Measurements from ENCODE around the gene DHCR24. TPM values are rescaled to one million over a fixed set of nuclear protein-coding genes. Genes with fewer than 3 reads are reported as not detected.

DHCR24 gene
- total and polyA plus RNA-seq, 2 experiments from 2014 or later: 124 to 453 TPM

DNA sequence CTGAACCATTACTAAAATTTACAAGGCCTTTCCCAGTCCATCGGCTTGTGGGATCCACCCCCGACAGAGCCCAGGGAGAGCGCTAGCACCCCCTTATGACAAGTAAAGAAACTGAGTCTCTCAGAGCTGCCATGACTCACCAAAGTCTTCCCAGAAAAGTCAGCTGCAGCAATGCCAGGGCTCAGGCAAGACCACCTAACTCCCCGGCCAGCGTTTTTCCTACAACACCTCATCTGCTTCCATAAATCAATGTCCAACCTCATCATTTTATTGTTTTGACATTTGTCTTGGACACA is 15.0 kb downstream of the DHCR24 start:
- Mint-ChIP-seq H3K27ac (peak overlapping the region; percentile 77), H3K36me3 (ENCODE audit: low read depth) (peaks cover 82% of the 10 kb centered on the region), H3K9me3 (no peaks in the 10 kb centered on the region), H3K4me1 (peaks cover 5% of the 10 kb centered on the region; the same call in 2 of the 3 replicates), H3K27me3 (ENCODE audit: insufficient read depth, low read depth, poor library complexity) (peaks cover 6% of the 10 kb centered on the region), H3K4me3 (no peak overlapping the region)
- TF ChIP-seq, protein P1, sequence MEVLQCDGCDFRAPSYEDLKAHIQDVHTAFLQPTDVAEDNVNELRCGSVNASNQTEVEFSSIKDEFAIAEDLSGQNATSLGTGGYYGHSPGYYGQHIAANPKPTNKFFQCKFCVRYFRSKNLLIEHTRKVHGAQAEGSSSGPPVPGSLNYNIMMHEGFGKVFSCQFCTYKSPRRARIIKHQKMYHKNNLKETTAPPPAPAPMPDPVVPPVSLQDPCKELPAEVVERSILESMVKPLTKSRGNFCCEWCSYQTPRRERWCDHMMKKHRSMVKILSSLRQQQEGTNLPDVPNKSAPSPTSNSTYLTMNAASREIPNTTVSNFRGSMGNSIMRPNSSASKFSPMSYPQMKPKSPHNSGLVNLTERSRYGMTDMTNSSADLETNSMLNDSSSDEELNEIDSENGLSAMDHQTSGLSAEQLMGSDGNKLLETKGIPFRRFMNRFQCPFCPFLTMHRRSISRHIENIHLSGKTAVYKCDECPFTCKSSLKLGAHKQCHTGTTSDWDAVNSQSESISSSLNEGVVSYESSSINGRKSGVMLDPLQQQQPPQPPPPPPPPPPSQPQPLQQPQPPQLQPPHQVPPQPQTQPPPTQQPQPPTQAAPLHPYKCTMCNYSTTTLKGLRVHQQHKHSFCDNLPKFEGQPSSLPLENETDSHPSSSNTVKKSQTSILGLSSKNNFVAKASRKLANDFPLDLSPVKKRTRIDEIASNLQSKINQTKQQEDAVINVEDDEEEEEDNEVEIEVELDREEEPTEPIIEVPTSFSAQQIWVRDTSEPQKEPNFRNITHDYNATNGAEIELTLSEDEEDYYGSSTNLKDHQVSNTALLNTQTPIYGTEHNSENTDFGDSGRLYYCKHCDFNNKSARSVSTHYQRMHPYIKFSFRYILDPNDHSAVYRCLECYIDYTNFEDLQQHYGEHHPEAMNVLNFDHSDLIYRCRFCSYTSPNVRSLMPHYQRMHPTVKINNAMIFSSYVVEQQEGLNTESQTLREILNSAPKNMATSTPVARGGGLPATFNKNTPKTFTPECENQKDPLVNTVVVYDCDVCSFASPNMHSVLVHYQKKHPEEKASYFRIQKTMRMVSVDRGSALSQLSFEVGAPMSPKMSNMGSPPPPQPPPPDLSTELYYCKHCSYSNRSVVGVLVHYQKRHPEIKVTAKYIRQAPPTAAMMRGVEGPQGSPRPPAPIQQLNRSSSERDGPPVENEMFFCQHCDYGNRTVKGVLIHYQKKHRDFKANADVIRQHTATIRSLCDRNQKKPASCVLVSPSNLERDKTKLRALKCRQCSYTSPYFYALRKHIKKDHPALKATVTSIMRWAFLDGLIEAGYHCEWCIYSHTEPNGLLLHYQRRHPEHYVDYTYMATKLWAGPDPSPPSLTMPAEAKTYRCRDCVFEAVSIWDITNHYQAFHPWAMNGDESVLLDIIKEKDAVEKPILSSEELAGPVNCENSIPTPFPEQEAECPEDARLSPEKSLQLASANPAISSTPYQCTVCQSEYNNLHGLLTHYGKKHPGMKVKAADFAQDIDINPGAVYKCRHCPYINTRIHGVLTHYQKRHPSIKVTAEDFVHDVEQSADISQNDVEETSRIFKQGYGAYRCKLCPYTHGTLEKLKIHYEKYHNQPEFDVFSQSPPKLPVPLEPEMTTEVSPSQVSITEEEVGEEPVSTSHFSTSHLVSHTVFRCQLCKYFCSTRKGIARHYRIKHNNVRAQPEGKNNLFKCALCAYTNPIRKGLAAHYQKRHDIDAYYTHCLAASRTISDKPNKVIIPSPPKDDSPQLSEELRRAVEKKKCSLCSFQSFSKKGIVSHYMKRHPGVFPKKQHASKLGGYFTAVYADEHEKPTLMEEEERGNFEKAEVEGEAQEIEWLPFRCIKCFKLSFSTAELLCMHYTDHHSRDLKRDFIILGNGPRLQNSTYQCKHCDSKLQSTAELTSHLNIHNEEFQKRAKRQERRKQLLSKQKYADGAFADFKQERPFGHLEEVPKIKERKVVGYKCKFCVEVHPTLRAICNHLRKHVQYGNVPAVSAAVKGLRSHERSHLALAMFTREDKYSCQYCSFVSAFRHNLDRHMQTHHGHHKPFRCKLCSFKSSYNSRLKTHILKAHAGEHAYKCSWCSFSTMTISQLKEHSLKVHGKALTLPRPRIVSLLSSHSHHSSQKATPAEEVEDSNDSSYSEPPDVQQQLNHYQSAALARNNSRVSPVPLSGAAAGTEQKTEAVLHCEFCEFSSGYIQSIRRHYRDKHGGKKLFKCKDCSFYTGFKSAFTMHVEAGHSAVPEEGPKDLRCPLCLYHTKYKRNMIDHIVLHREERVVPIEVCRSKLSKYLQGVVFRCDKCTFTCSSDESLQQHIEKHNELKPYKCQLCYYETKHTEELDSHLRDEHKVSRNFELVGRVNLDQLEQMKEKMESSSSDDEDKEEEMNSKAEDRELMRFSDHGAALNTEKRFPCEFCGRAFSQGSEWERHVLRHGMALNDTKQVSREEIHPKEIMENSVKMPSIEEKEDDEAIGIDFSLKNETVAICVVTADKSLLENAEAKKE (CRISPR knock-in tag; IDR thresholded peaks at IDR 0.05): no peak
- TF ChIP-seq, protein P2, sequence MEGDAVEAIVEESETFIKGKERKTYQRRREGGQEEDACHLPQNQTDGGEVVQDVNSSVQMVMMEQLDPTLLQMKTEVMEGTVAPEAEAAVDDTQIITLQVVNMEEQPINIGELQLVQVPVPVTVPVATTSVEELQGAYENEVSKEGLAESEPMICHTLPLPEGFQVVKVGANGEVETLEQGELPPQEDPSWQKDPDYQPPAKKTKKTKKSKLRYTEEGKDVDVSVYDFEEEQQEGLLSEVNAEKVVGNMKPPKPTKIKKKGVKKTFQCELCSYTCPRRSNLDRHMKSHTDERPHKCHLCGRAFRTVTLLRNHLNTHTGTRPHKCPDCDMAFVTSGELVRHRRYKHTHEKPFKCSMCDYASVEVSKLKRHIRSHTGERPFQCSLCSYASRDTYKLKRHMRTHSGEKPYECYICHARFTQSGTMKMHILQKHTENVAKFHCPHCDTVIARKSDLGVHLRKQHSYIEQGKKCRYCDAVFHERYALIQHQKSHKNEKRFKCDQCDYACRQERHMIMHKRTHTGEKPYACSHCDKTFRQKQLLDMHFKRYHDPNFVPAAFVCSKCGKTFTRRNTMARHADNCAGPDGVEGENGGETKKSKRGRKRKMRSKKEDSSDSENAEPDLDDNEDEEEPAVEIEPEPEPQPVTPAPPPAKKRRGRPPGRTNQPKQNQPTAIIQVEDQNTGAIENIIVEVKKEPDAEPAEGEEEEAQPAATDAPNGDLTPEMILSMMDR (conservative IDR thresholded peaks at IDR 0.05; ENCODE audit: low read depth in 2 of 2): peak in 1 of 2 experiments; percentile 45; a peak in 2 of 4 replicates
- Histone ChIP-seq H3K4me2 (no peak overlapping the region), H3K4me1 (ENCODE audit: insufficient read depth) (no peaks in the 10 kb centered on the region), H3K4me3 (no peak overlapping the region), H4K20me1 (replicated peaks; ENCODE audit: insufficient read depth) (peaks cover 66% of the 10 kb centered on the region), H3K27ac (ENCODE audit: low read depth) (no peak overlapping the region), H3K79me2 (replicated peaks; ENCODE audit: insufficient read depth) (peaks cover 56% of the 10 kb centered on the region), H3K9me2 (ENCODE audit: insufficient read depth) (no peaks in the 10 kb centered on the region), H2AFZ (no peak overlapping the region), H3K36me3 (ENCODE audit: insufficient read depth) (peaks cover 95% of the 10 kb centered on the region), H3F3A (replicated peaks; ENCODE audit: low read depth) (peaks cover 15% of the 10 kb centered on the region; the same call in 1 of the 2 replicates), H3K27me3 (ENCODE audit: insufficient read depth) (no peaks in the 10 kb centered on the region)
- ATAC-seq (peak; percentile 46), DNase-seq (ENCODE audit: low spot score) (no peak)
